Sigmoid colon (tissue), 4 donors: ENCODE data around the gene PDCL3.

ENCODE experiments used
- EP300 ChIP-seq, 4 donors: sonication (generic); formaldehyde crosslinking; IDR thresholded peaks; one replicate each; pipeline ENCODE4 v1.6.1; 2017; ENCODE audit warnings: antibody characterized with exemption in 4 of 4
- POLR2A ChIP-seq, 2 donors: fragments of 450-650 bp; IDR thresholded peaks; one replicate each; pipeline ENCODE4 v1.6.1; 2016; ENCODE audit warnings: antibody characterized with exemption in 2 of 2, mild to moderate bottlenecking in 2 of 2, moderate library complexity in 2 of 2
- POLR2AphosphoS5 ChIP-seq, 4 donors: sonication (generic); formaldehyde crosslinking; IDR thresholded peaks; one replicate each; pipeline ENCODE4 v1.6.1; 2017; ENCODE audit warnings: antibody characterized with exemption in 4 of 4
- TF ChIP-seq, protein P1 (sequence below), 4 experiments: fragments of 450-650 bp in 3 of 4; fragments of 200-600 bp in 1 of 4; IDR thresholded peaks; one replicate each; pipeline ENCODE4 v1.5.1; 2016 to 2019; ENCODE audit warnings: antibody characterized with exemption in 4 of 4, mild to moderate bottlenecking in 3 of 4, moderate library complexity in 2 of 4

DNA sequence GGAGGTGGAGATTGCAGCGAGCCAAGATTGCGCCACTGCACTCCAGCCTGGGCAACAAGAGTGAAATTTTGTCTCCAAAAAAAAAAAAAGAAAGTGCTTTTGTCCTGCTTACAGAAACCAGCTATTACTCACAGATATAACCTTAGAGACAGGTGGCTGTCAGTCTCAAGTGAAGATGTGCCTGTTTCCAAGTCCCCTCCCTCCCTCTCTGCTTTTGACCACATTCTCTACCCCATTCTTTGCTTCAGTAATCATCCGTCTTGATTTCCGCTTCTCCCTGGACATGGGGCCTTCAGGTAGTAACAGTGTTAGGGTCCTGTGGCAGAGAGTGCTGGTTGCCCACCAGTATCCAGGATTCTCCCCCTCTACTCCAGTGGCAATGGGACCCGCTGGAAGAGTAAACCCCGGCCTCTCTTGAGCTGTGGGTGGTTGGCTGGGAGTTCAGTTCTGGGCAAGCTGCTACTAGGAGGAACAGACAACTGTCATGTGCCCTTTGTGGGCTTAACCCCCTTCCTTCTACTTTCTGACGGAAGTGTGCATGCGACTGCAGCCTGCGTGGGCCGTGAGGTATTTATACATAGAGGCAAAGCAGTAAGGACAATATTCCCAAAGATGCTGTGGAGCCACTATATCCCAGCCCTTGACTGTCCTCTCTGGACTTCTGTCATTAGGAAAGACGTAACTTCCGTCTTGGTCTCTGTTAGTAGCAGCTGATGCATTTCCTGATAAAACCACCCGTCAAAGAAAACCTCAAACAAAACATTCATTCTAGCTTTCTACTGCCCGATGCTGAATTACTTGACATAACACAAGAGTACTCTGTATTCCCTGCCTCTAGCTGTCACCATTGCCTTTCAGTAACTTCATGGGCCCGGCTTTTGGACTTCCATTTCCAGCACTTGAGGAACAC lies 17.8 kb downstream of the PDCL3 start:
- TF ChIP-seq, protein P1, sequence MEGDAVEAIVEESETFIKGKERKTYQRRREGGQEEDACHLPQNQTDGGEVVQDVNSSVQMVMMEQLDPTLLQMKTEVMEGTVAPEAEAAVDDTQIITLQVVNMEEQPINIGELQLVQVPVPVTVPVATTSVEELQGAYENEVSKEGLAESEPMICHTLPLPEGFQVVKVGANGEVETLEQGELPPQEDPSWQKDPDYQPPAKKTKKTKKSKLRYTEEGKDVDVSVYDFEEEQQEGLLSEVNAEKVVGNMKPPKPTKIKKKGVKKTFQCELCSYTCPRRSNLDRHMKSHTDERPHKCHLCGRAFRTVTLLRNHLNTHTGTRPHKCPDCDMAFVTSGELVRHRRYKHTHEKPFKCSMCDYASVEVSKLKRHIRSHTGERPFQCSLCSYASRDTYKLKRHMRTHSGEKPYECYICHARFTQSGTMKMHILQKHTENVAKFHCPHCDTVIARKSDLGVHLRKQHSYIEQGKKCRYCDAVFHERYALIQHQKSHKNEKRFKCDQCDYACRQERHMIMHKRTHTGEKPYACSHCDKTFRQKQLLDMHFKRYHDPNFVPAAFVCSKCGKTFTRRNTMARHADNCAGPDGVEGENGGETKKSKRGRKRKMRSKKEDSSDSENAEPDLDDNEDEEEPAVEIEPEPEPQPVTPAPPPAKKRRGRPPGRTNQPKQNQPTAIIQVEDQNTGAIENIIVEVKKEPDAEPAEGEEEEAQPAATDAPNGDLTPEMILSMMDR (IDR thresholded peaks at IDR 0.05), result no peak
- TF ChIP-seq POLR2A (IDR thresholded peaks at IDR 0.05) (no peak), POLR2AphosphoS5 (IDR thresholded peaks at IDR 0.05) (no peak), EP300 (IDR thresholded peaks at IDR 0.05) (no peak)
